HepG2 (cell line): Measurements from ENCODE around the gene ZNF433. TPM values are rescaled to one million over a fixed set of nuclear protein-coding genes. Genes with fewer than 3 reads are reported as not detected.
A peak's percentile ranks its signal among the peaks of the same experiment; 100 is the strongest.

Source experiments
- CBFB ChIP-seq: sonication (generic); formaldehyde crosslinking; IDR thresholded peaks from 2 replicates; pipeline ENCODE4 v1.4.0; 2020; ENCODE audit warnings: missing genetic modification reagents
- ETV6 ChIP-seq: sonication (generic); formaldehyde crosslinking; conservative IDR thresholded peaks from 2 replicates; pipeline ENCODE4 v1.4.0; 2020; ENCODE audit warnings: missing genetic modification reagents
- GTF2F1 ChIP-seq: fragments of 150-350 bp; IDR thresholded peaks from 2 replicates; pipeline ENCODE4 v1.6.1; 2014; ENCODE audit warnings: low read length
- HNRNPL ChIP-seq: fragments of 200-400 bp; formaldehyde crosslinking; IDR thresholded peaks from 2 replicates; pipeline ENCODE4 v1.6.1; 2017; ENCODE audit warnings: mild to moderate bottlenecking, low read depth, low read length
- KLF12 ChIP-seq: sonication (generic); formaldehyde crosslinking; IDR thresholded peaks from 2 replicates; pipeline ENCODE4 v1.4.0; 2020; ENCODE audit warnings: missing genetic modification reagents, borderline replicate concordance
- PAWR ChIP-seq: sonication (generic); formaldehyde crosslinking; IDR thresholded peaks from 2 replicates; pipeline ENCODE4 v1.4.0; 2020; ENCODE audit warnings: missing genetic modification reagents, mild to moderate bottlenecking, borderline replicate concordance
- SMAD1 ChIP-seq: sonication (generic); formaldehyde crosslinking; IDR thresholded peaks from 2 replicates; pipeline ENCODE4 v1.4.0; 2020; ENCODE audit warnings: missing genetic modification reagents, low read depth, mild to moderate bottlenecking, borderline replicate concordance
- TBX2 ChIP-seq: sonication (generic); formaldehyde crosslinking; IDR thresholded peaks from 2 replicates; pipeline ENCODE4 v1.5.0; 2020; ENCODE audit warnings: missing genetic modification reagents, mild to moderate bottlenecking, borderline replicate concordance
- TEF ChIP-seq: sonication (generic); formaldehyde crosslinking; IDR thresholded peaks from 2 replicates; pipeline ENCODE4 v1.5.0; 2020; ENCODE audit warnings: missing genetic modification reagents
- ZNF281 ChIP-seq: sonication (generic); formaldehyde crosslinking; IDR thresholded peaks from 2 replicates; pipeline ENCODE4 v1.4.0; 2020; ENCODE audit warnings: missing genetic modification reagents, borderline replicate concordance
- ZNF510 ChIP-seq: sonication (generic); formaldehyde crosslinking; IDR thresholded peaks from 2 replicates; pipeline ENCODE4 v1.4.0; 2020; ENCODE audit warnings: low read depth, mild to moderate bottlenecking, missing genetic modification reagents
- polyA plus RNA-seq, 8 experiments: library from polyadenylated mRNA; depleted of rRNA in 3 of 8; stranded (reverse) in 7 of 8; unstranded in 1 of 8; fragments of >200 nt; fragmentation: Illumina TruSeq in 4 of 8; extraction: Trizol in 4 of 8; gene quantifications; 2 replicates each; pipeline versions ENCODE4 v1.2.1 to v1.2.3, GENCODE V29; 2011 to 2016; ENCODE audit warnings: low read depth in 4 of 8, missing spikeins in 1 of 8, mixed read lengths in 1 of 8; ENCODE audit not compliant: insufficient read depth in 1 of 8
- total RNA-seq, 5 experiments: library from RNA; depleted of rRNA; stranded (reverse); fragments of >200 nt; fragmentation: Illumina TruSeq; extraction: Trizol; gene quantifications; 2 replicates each; pipeline ENCODE4 v1.2.3, GENCODE V29; 2016; ENCODE audit warnings: low read depth in 1 of 5
- TF ChIP-seq, protein P1 (sequence below): sonication (generic); formaldehyde crosslinking; IDR thresholded peaks from 2 replicates; pipeline ENCODE4 v1.4.0; 2020; ENCODE audit warnings: missing genetic modification reagents
- TF ChIP-seq, protein P2 (sequence below): sonication (generic); formaldehyde crosslinking; IDR thresholded peaks from 2 replicates; pipeline ENCODE4 v1.4.0; 2020; ENCODE audit warnings: mild to moderate bottlenecking, low read depth, missing genetic modification reagents
- TF ChIP-seq, protein P3 (sequence below): IDR thresholded peaks from 2 replicates; pipeline ENCODE4 v1.6.1; 2016; ENCODE audit warnings: control low read depth

The ZNF433 gene
- total and polyA plus RNA-seq, 2 of the 13 experiments (the other 11 are each of a cell fraction or from before 2014, with no cell fraction given): 1.8 to 4.9 TPM

- TF ChIP-seq, protein P1, sequence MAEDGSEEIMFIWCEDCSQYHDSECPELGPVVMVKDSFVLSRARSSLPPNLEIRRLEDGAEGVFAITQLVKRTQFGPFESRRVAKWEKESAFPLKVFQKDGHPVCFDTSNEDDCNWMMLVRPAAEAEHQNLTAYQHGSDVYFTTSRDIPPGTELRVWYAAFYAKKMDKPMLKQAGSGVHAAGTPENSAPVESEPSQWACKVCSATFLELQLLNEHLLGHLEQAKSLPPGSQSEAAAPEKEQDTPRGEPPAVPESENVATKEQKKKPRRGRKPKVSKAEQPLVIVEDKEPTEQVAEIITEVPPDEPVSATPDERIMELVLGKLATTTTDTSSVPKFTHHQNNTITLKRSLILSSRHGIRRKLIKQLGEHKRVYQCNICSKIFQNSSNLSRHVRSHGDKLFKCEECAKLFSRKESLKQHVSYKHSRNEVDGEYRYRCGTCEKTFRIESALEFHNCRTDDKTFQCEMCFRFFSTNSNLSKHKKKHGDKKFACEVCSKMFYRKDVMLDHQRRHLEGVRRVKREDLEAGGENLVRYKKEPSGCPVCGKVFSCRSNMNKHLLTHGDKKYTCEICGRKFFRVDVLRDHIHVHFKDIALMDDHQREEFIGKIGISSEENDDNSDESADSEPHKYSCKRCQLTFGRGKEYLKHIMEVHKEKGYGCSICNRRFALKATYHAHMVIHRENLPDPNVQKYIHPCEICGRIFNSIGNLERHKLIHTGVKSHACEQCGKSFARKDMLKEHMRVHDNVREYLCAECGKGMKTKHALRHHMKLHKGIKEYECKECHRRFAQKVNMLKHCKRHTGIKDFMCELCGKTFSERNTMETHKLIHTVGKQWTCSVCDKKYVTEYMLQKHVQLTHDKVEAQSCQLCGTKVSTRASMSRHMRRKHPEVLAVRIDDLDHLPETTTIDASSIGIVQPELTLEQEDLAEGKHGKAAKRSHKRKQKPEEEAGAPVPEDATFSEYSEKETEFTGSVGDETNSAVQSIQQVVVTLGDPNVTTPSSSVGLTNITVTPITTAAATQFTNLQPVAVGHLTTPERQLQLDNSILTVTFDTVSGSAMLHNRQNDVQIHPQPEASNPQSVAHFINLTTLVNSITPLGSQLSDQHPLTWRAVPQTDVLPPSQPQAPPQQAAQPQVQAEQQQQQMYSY (CRISPR knock-in tag): no peak
- TF ChIP-seq PAWR (CRISPR knock-in tag) (no peak), ETV6 (CRISPR knock-in tag) (no peak), TBX2 (CRISPR knock-in tag) (peak; percentile 27; the same call in 1 of the 2 replicates), TEF (CRISPR knock-in tag) (no peak), CBFB (CRISPR knock-in tag) (0 out of 2 replicates have a peak, but pooled peaks have one; percentile 24), HNRNPL (0 out of 2 replicates have a peak, but pooled peaks have one; percentile 36), ZNF510 (CRISPR knock-in tag) (0 out of 2 replicates have a peak, but pooled peaks have one; percentile 18), ZNF281 (CRISPR knock-in tag) (peak; percentile 44; the same call in 1 of the 2 replicates), KLF12 (CRISPR knock-in tag) (0 out of 2 replicates have a peak, but pooled peaks have one; percentile 39), SMAD1 (no peak), GTF2F1 (no peak)
- TF ChIP-seq, protein P2, sequence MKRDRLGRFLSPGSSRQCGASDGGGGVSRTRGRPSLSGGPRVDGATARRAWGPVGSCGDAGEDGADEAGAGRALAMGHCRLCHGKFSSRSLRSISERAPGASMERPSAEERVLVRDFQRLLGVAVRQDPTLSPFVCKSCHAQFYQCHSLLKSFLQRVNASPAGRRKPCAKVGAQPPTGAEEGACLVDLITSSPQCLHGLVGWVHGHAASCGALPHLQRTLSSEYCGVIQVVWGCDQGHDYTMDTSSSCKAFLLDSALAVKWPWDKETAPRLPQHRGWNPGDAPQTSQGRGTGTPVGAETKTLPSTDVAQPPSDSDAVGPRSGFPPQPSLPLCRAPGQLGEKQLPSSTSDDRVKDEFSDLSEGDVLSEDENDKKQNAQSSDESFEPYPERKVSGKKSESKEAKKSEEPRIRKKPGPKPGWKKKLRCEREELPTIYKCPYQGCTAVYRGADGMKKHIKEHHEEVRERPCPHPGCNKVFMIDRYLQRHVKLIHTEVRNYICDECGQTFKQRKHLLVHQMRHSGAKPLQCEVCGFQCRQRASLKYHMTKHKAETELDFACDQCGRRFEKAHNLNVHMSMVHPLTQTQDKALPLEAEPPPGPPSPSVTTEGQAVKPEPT (CRISPR knock-in tag): no peak
- TF ChIP-seq, protein P3, sequence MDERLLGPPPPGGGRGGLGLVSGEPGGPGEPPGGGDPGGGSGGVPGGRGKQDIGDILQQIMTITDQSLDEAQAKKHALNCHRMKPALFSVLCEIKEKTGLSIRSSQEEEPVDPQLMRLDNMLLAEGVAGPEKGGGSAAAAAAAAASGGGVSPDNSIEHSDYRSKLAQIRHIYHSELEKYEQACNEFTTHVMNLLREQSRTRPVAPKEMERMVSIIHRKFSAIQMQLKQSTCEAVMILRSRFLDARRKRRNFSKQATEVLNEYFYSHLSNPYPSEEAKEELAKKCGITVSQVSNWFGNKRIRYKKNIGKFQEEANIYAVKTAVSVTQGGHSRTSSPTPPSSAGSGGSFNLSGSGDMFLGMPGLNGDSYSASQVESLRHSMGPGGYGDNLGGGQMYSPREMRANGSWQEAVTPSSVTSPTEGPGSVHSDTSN (CRISPR knock-in tag): peak; percentile 87
Measured at GRCh38 chr19:12064590-12065538, 29.4 kb upstream of the ZNF433 start, which contains the start of gene ZNF844 (continued).
